AG20443 (cell line): Measurements from ENCODE around the gene ARHGAP33.
A peak's percentile ranks its signal among the peaks of the same experiment; 100 is the strongest.

Source experiments
- DNase-seq: peaks from one replicate; pipeline ENCODE4 v3.0.0; 2012; ENCODE audit warnings: low spot score, mixed read lengths

ARHGAP33 gene

GRCh38 chr19:35780058-35780457 is 4.7 kb downstream of the ARHGAP33 start:
- DNase-seq = no peak

GRCh38 chr19:35780717-35781116 is 5.4 kb downstream of the ARHGAP33 start:
- no peak for DNase-seq

GRCh38 chr19:35781650-35782049 is 6.3 kb downstream of the ARHGAP33 start:
- no peak for DNase-seq

DNA sequence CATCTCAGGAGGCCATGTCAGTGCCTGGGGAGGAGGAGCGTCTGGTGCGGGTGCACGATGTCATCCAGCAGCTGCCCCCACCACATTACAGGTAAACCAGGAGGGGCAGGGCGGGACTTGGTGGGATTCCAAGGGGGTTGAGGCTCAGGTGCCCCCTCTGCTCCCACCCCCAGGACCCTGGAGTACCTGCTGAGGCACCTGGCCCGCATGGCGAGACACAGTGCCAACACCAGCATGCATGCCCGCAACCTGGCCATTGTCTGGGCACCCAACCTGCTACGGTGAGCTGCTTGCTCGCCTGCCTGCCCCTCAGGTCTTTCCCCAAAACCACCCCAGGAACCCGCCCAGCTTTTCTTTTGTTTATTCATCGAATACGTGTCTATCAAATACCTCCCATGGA is 7.2 kb downstream of the ARHGAP33 start:
- DNase-seq = no peak

GRCh38 chr19:35783469-35784434 is 8.4 kb downstream of the ARHGAP33 start:
- no peak for DNase-seq

- no peak for DNase-seq
Observed at GRCh38 chr19:35784503-35785338, 9.4 kb downstream of the ARHGAP33 start.

DNA sequence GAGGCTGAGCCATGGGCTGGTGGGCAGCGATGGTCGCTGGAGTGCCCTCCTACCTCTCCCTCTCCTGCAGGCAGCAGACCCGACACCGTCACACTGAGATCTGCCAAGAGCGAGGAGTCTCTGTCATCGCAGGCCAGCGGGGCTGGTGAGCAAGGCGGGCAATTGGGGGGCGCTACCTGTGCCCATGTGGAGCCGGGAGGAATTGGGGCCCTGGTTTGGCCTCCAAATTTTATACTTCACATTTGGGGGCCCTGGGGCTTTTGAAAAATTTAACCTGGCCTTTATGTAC is 9.9 kb downstream of the ARHGAP33 start:
- no peak for DNase-seq

DNA sequence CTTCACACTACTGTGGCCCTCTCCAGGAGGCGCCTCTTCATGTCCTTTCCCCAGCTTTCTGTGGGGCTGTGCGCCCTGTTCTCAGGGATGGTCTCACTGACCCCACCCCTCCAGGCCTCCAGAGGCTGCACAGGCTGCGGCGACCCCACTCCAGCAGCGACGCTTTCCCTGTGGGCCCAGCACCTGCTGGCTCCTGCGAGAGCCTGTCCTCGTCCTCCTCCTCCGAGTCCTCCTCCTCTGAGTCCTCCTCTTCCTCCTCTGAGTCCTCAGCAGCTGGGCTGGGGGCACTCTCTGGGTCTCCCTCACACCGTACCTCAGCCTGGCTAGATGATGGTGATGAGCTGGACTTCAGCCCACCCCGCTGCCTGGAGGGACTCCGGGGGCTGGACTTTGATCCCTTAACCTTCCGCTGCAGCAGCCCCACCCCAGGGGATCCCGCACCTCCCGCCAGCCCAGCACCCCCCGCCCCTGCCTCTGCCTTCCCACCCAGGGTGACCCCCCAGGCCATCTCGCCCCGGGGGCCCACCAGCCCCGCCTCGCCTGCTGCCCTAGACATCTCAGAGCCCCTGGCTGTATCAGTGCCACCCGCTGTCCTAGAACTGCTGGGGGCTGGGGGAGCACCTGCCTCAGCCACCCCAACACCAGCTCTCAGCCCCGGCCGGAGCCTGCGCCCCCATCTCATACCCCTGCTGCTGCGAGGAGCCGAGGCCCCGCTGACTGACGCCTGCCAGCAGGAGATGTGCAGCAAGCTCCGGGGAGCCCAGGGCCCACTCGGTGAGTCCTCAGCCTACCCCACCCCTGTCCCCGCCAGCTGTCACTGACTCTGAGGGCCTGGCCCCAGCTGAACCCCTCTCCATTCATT is 11.2 kb downstream of the ARHGAP33 start:
- no peak for DNase-seq

DNA sequence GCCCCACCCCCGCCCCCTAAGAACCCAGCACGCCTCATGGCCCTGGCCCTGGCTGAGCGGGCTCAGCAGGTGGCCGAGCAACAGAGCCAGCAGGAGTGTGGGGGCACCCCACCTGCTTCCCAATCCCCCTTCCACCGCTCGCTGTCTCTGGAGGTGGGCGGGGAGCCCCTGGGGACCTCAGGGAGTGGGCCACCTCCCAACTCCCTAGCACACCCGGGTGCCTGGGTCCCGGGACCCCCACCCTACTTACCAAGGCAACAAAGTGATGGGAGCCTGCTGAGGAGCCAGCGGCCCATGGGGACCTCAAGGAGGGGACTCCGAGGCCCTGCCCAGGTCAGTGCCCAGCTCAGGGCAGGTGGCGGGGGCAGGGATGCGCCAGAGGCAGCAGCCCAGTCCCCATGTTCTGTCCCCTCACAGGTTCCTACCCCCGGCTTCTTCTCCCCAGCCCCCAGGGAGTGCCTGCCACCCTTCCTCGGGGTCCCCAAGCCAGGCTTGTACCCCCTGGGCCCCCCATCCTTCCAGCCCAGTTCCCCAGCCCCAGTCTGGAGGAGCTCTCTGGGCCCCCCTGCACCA is 11.9 kb downstream of the ARHGAP33 start:
- no peak for DNase-seq

GRCh38 chr19:35788205-35788960 is 13.0 kb downstream of the ARHGAP33 start:
- DNase-seq = no peak

- DNase-seq = no peak
Observed at GRCh38 chr19:35789195-35789977, 14.0 kb downstream of the ARHGAP33 start.

DNA sequence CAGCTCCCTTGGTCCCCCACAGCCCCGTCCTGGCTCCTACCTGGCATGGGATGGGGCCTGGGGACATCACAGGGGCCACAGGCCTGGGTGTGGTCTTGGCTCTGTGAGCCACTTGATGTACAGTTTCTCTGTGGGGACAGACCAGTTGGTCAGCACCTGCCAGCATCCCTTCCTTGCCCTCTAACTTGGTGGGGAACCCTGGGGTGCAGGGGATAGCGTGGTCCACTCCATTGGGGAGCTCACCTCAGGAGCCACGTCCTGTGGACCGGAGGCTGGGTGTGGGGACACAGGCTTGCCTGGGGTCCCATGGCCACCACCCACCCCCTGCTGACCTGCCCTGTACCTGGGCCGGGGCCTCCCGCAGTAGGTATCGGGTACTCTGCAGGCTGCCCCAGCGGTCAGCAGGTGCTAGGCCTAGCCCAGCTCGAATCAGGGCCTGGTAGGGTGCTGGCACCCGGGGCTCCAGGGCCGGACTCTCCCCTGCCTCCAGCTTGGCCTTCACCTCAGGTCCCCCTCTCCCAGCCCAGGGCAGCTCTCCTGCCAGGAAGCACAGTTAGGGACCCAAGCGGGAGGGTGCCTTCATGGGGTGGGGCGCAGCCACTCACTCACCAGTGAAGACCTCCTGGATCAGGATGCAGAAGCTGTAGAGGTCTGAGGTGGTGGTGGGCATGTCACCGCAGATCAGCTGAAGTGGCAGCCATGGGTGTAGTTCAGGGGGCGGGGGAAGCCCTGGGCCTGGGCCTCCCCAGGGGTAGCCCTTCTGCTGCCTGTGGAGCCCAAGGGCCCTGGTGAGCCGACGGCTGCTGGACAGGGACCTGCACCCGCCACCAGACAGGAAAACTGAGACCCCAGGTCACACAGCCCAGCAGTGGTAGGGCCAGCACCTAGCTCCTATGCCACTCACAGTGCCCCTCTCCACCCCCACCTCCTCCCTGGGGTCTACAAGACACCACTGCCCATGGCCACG is 14.9 kb downstream of the ARHGAP33 start:
- DNase-seq = no peak

- DNase-seq = no peak
Observed at GRCh38 chr19:35790981-35791813, 15.8 kb downstream of the ARHGAP33 start.

GRCh38 chr19:35791814-35792279 is 16.5 kb downstream of the ARHGAP33 start:
- DNase-seq = no peak

GRCh38 chr19:35792312-35792711 is 16.9 kb downstream of the ARHGAP33 start:
- no peak for DNase-seq

- no peak for DNase-seq
Observed at GRCh38 chr19:35792888-35793287, 17.5 kb downstream of the ARHGAP33 start.

GRCh38 chr19:35793381-35794165 is 18.2 kb downstream of the ARHGAP33 start:
- peak; percentile 92 for DNase-seq
